ENCODE measurements around the gene RSPH6A.

The RSPH6A gene

DNA sequence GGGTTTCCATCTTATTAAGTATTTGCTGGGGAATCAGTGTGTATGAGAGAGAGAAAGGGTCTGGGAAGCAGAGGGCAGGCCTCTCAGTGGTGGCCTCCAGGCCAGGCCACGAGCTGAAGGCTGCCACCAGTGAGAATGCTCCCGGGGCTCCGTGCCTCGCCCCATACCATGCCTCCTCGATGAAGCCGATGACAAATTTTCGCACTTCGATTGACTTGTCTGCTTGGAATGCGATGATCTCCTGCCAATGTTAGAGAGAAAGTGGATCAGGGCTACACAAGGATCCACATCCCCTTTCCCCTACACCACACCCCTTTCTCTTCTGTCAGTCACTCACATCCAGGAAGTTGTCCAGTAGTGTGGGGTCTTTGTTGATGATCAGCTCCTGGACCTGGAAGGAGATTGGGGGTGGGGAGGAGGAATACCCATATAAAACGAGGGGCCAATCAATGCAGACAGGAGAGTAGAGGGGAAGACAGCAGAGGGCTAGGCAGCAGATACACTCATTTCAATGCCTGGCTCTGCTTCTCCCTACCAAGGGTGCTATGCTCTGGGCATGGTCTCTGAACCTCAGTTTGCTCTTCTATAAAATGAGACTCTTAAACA, 37.1 kb upstream of the RSPH6A start:
- WGBS, 2 experiments (ENCODE audit: insufficient coverage in 2 of 2), result 87 to 95% methylated on average over 8 to 10 of the region's 10 CpGs

DNA sequence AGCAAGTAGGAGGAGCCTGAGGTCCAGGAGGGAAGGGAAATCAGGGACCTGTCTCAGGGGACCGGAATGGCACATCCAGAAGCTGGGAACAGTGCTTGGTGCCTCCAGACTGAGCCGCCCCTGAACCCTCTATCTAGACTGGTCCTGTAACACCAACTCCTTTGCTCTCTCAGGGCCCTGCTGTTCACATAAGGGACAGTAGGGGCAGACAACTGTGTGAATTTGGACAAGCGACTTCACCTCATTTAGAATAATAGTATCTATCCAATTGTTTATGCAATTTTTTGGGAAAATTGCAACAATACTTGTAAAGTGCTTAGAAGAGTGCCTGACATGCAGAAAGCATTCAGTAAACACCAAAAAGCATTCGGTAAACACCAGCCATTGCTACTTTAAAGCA, 33.8 kb upstream of the RSPH6A start:
- WGBS, 2 experiments (ENCODE audit: insufficient coverage in 2 of 2), result 100% methylated on average over 1 of the region's 4 CpGs; no CpG with 5 or more reads in 1 of the 2 experiments
- peaks cover 95% of the 10 kb centered on the region for H3K36me3 ChIP-seq (ENCODE audit: control insufficient read depth, insufficient read depth, low read length)

More for the DNA sequence above, 37.1 kb upstream of the RSPH6A start:
- Histone ChIP-seq H3K4me3 (ENCODE audit: extremely low read depth, insufficient read depth, low read length, poor library complexity, severe bottlenecking) (no peak overlapping the region), H3K4me1 (ENCODE audit: control insufficient read depth, insufficient read depth, low read length, poor library complexity, severe bottlenecking) (no peaks in the 10 kb centered on the region), H3K36me3 (ENCODE audit: control insufficient read depth, insufficient read depth, low read length) (peaks cover 85% of the 10 kb centered on the region), H3K9me3 (ENCODE audit: control insufficient read depth, low read length) (no peaks in the 10 kb centered on the region), H3K27ac (ENCODE audit: low read depth, low read length, severe bottlenecking) (no peak overlapping the region)

DNA sequence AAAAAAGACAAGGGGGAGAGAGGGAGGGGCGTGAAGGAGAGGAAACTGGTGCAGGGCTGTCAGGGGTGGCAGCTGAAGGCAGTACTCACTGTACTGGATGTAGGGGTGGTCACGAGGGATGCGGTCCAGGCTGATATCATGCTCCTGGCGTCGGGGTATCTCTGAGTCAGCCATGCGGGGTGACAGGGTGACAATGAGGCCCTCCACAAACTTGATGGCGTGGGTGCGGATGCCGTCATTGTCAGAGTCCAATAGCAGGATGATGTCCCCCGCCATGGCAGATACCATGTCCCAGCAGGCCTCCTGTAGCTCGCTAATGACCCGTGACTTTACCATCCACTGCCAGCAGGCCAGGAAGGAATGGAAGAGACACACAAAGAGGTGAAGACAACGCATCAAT, 32.6 kb upstream of the RSPH6A start:
- no peaks in the 10 kb centered on the region for H3K9me3 ChIP-seq (ENCODE audit: control insufficient read depth, low read length)
- no peak overlapping the region for H3K27ac ChIP-seq (ENCODE audit: low read depth, low read length, severe bottlenecking)
- WGBS, 2 experiments (ENCODE audit: insufficient coverage in 2 of 2), result 90 to 92% methylated on average over 9 to 12 of the region's 13 CpGs
- H3K4me1 ChIP-seq (ENCODE audit: control insufficient read depth, insufficient read depth, low read length, poor library complexity, severe bottlenecking), result no peaks in the 10 kb centered on the region
- peaks cover 95% of the 10 kb centered on the region for H3K36me3 ChIP-seq (ENCODE audit: control insufficient read depth, insufficient read depth, low read length)
- no peak overlapping the region for H3K4me3 ChIP-seq (ENCODE audit: extremely low read depth, insufficient read depth, low read length, poor library complexity, severe bottlenecking)

More for the DNA sequence above, 33.8 kb upstream of the RSPH6A start:
- Histone ChIP-seq H3K9me3 (ENCODE audit: control insufficient read depth, low read length) (no peaks in the 10 kb centered on the region), H3K4me1 (ENCODE audit: control insufficient read depth, insufficient read depth, low read length, poor library complexity, severe bottlenecking) (no peaks in the 10 kb centered on the region), H3K4me3 (ENCODE audit: extremely low read depth, insufficient read depth, low read length, poor library complexity, severe bottlenecking) (no peak overlapping the region), H3K27ac (ENCODE audit: low read depth, low read length, severe bottlenecking) (no peak overlapping the region)

DNA sequence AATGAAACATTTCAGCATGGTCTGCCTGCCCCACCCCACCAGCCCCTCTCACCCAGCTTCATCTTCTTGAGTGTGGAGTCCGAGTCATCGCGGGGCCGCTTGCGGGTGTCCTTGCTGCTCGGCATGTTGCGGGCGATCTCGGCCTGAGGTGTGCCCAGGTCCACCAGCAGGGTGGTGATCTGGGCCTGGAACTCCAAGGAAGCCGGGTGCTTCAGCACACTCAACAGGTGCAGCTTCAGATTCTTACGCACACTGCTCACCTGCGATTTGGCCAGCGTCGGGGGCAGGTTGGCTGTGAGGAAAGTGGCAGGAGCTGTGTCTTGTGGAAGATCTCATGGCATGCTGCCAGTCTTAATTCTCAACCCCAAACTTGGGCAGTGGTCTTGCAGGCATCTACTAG, 27.1 kb upstream of the RSPH6A start:
- peaks cover 95% of the 10 kb centered on the region for H3K36me3 ChIP-seq (ENCODE audit: control insufficient read depth, insufficient read depth, low read length)
- 96% methylated on average over 10 to 11 of the region's 14 CpGs for WGBS, 2 experiments (ENCODE audit: insufficient coverage in 2 of 2)
- no peak overlapping the region for H3K4me3 ChIP-seq (ENCODE audit: extremely low read depth, insufficient read depth, low read length, poor library complexity, severe bottlenecking)
- no peaks in the 10 kb centered on the region for H3K4me1 ChIP-seq (ENCODE audit: control insufficient read depth, insufficient read depth, low read length, poor library complexity, severe bottlenecking)
- H3K27ac ChIP-seq (ENCODE audit: low read depth, low read length, severe bottlenecking), result no peak overlapping the region
- H3K9me3 ChIP-seq (ENCODE audit: control insufficient read depth, low read length), result peaks cover 6% of the 10 kb centered on the region

DNA sequence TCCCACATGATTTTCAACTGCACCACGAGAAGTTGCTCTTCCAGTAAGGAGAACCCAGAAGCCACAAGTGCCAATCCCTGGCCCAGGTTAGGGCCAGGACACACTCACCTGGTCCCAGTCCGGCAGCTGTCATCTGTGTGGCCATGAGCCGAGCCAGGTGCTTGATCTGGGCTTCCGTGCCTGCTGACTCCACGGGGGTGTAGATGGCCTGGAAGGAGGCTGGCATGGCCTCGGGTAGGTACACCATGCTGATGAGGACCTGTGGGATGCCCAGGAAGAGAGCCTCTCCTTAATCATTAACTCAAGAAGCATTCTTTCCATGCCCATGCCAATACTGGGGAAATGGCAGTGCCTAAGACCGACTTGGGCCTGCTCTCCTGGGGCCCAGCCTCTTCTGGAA, 19.9 kb upstream of the RSPH6A start:
- H3K4me1 ChIP-seq (ENCODE audit: control insufficient read depth, insufficient read depth, low read length, poor library complexity, severe bottlenecking), result no peaks in the 10 kb centered on the region
- H3K9me3 ChIP-seq (ENCODE audit: control insufficient read depth, low read length), result peaks cover 6% of the 10 kb centered on the region
- no peak overlapping the region for H3K4me3 ChIP-seq (ENCODE audit: extremely low read depth, insufficient read depth, low read length, poor library complexity, severe bottlenecking)
- peaks cover 92% of the 10 kb centered on the region for H3K36me3 ChIP-seq (ENCODE audit: control insufficient read depth, insufficient read depth, low read length)
- no peak overlapping the region for H3K27ac ChIP-seq (ENCODE audit: low read depth, low read length, severe bottlenecking)
- 93 to 100% methylated on average over 4 to 5 of the region's 7 CpGs for WGBS, 2 experiments (ENCODE audit: insufficient coverage in 2 of 2)

DNA sequence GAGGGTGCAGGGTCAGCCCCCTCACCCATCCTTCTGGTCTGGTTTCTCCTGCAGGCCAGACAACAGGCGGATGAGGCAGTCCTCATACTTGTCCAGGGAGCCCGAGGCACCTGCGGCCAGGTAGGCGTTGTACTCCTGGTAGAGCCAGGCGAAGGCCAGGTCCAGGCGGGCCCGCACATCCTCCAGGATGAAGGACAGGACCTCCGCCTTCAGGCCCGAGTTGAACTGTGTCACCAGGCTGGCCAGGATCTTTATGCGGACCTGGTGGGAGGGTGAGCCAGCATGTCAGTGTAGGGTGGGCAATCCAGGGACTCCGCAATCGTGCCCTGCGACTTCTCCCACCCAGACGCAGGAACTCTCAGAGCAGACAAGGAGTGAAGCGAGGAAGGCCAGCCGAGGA, 13.8 kb upstream of the RSPH6A start:
- Histone ChIP-seq H3K27ac (ENCODE audit: low read depth, low read length, severe bottlenecking) (no peak overlapping the region), H3K4me1 (ENCODE audit: control insufficient read depth, insufficient read depth, low read length, poor library complexity, severe bottlenecking) (no peaks in the 10 kb centered on the region), H3K4me3 (ENCODE audit: extremely low read depth, insufficient read depth, low read length, poor library complexity, severe bottlenecking) (no peak overlapping the region), H3K9me3 (ENCODE audit: control insufficient read depth, low read length) (no peaks in the 10 kb centered on the region), H3K36me3 (ENCODE audit: control insufficient read depth, insufficient read depth, low read length) (peaks cover 96% of the 10 kb centered on the region)
- WGBS, 2 experiments (ENCODE audit: insufficient coverage in 2 of 2), result 97 to 98% methylated on average over 14 to 16 of the region's 16 CpGs

DNA sequence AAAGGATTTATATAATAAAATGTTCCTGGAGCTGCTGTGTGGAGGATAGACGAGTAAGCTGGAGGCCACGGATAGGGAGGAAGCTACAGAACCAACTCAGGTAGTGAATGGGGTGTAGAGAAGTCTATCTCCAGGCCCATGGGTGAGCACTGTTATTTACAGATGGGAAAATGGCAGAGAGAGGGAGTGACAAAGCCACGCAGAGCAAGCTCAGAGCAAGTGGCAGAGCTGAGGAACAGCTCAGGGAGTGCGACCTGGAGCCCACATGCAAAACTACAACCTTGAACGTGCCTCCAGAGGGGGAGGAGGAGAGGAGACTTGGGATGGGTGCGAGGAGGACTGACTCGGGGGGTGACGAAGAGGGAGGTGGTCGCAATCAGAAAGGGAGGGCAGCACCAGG, 13.4 kb upstream of the RSPH6A start:
- Histone ChIP-seq H3K27ac (ENCODE audit: low read depth, low read length, severe bottlenecking) (no peak overlapping the region), H3K9me3 (ENCODE audit: control insufficient read depth, low read length) (no peaks in the 10 kb centered on the region), H3K4me3 (ENCODE audit: extremely low read depth, insufficient read depth, low read length, poor library complexity, severe bottlenecking) (no peak overlapping the region), H3K36me3 (ENCODE audit: control insufficient read depth, insufficient read depth, low read length) (peaks cover 96% of the 10 kb centered on the region), H3K4me1 (ENCODE audit: control insufficient read depth, insufficient read depth, low read length, poor library complexity, severe bottlenecking) (no peaks in the 10 kb centered on the region)
- WGBS, 2 experiments (ENCODE audit: insufficient coverage in 2 of 2), result 95 to 96% methylated on average over 9 of the region's 9 CpGs

DNA sequence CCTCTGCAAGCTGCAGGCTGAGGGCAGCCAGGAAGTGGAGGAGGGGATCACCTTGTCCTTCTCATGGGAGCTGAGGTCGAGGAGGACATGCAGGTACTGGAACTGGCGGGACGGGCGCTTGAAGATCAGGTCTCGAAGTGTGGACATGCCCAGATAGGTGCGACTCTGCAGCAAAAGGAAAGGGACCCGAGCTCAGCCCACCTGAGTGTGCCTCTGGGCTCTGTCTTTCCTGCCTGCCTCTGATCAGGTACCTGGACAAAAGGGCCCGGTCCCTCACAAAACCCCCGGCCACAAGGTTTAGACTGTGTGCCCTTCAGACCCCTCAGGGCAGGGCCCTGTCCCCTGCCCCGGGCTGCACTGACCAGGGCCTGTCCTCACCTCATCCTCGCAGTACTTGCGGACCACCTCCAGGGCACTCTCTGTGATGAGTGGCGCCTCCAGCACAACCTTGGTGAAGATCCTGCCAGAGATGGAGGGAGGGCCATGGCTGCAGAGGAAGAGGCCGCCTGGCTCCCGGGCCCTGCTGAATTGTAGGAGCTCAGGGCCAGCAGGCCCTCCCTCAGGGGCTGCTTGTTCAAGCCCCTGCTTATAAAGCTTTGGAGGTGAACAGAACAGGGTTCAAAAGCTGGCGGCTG, 12.5 kb upstream of the RSPH6A start:
- H3K4me1 ChIP-seq (ENCODE audit: control insufficient read depth, insufficient read depth, low read length, poor library complexity, severe bottlenecking), result no peaks in the 10 kb centered on the region
- no peak overlapping the region for H3K4me3 ChIP-seq (ENCODE audit: extremely low read depth, insufficient read depth, low read length, poor library complexity, severe bottlenecking)
- H3K27ac ChIP-seq (ENCODE audit: low read depth, low read length, severe bottlenecking), result no peak overlapping the region
- WGBS, 2 experiments (ENCODE audit: insufficient coverage in 2 of 2), result 95 to 96% methylated on average over 16 of the region's 16 CpGs
- H3K9me3 ChIP-seq (ENCODE audit: control insufficient read depth, low read length), result no peaks in the 10 kb centered on the region
- H3K36me3 ChIP-seq (ENCODE audit: control insufficient read depth, insufficient read depth, low read length), result peaks cover 96% of the 10 kb centered on the region

DNA sequence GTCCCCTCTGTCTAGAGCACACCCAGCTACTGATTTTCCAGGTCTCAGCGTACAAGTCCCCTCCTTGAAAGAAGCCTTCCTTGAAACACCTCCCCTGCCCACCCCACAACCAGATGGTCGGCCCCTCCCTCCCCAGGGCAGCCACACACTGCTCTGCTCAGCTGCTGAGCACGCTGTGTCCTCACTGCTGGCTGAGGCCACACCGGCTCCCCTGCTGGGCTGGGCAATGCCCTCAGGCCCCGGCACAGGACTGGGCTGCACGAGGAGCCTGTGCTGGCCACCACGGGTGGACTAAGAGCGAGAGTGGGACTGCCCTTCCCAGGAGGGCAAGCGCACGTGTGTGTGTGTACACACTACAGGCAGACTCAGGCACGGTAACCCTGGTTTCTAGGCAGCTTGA, 11.8 kb upstream of the RSPH6A start:
- no peaks in the 10 kb centered on the region for H3K9me3 ChIP-seq (ENCODE audit: control insufficient read depth, low read length)
- no peak overlapping the region for H3K27ac ChIP-seq (ENCODE audit: low read depth, low read length, severe bottlenecking)
- WGBS, 2 experiments (ENCODE audit: insufficient coverage in 2 of 2), result 96% methylated on average over 7 to 9 of the region's 11 CpGs
- H3K4me1 ChIP-seq (ENCODE audit: control insufficient read depth, insufficient read depth, low read length, poor library complexity, severe bottlenecking), result no peaks in the 10 kb centered on the region
- no peak overlapping the region for H3K4me3 ChIP-seq (ENCODE audit: extremely low read depth, insufficient read depth, low read length, poor library complexity, severe bottlenecking)
- peaks cover 95% of the 10 kb centered on the region for H3K36me3 ChIP-seq (ENCODE audit: control insufficient read depth, insufficient read depth, low read length)

DNA sequence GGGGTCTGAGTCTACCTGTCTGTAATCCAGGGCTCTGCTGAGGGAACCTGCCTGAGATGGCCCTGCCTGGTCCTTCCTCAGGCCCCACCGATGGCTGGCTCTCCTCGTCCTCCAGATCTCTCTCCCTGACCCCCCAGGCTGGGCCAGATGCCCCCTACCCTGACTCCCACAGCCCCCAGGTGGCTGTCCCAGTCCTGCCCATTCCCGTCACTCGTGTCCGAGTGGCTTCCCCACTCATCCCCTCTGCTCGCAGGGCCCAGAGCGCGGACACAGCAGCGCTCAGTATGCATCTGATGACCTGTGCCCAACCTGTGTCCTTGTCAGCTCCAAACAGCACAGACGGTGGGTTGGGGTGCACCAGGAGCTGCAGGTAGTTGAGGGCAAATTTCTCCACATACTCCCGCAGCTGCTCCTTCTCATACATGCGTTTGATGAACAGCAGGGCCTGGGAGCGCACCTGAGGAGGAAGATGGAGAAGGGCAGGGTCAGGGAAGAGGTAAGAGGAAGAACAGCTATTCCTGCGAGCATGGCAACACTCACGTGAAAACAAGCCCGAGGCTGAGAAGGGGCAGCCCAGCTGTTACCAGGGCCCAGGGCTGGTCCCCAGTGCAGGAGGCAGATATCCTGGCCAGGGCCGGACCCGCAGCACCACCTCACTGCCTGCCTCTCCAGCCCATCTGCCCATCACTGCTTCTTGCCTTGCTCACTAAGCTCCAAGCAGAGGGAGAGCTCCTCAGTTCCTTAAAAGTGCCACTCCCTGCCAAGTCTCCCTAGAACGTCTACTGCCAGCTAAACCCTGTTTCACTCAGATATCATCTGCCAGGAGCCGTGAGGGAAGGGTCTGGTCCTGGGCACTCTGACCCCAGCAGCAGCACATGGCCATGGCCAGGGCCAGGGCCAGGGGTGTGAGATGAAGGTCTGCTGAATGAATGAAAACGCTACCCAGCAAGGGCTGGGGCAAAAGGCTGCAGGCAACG, 11.1 kb upstream of the RSPH6A start:
- Histone ChIP-seq H3K4me3 (ENCODE audit: extremely low read depth, insufficient read depth, low read length, poor library complexity, severe bottlenecking) (no peak overlapping the region), H3K4me1 (ENCODE audit: control insufficient read depth, insufficient read depth, low read length, poor library complexity, severe bottlenecking) (no peaks in the 10 kb centered on the region), H3K36me3 (ENCODE audit: control insufficient read depth, insufficient read depth, low read length) (peaks cover 95% of the 10 kb centered on the region), H3K9me3 (ENCODE audit: control insufficient read depth, low read length) (no peaks in the 10 kb centered on the region), H3K27ac (ENCODE audit: low read depth, low read length, severe bottlenecking) (no peak overlapping the region)
- 86 to 88% methylated on average over 18 to 21 of the region's 22 CpGs for WGBS, 2 experiments (ENCODE audit: insufficient coverage in 2 of 2)

All from mesodermal cell (in vitro differentiated cells).